Esophagus squamous epithelium (tissue), 4 donors: ENCODE measurements around the gene RABGAP1L.

Experiments
- POLR2A ChIP-seq, 4 donors: fragments of 450-650 bp; IDR thresholded peaks; one replicate each; pipeline ENCODE4 v1.6.1; 2017; ENCODE audit warnings: antibody characterized with exemption in 4 of 4, mild to moderate bottlenecking in 4 of 4, moderate library complexity in 3 of 4
- TF ChIP-seq, protein P1 (sequence below), 6 experiments: fragments of 450-650 bp in 4 of 6; fragments of 200-600 bp in 2 of 6; sonication (generic) in 2 of 6; IDR thresholded peaks; one replicate each; pipeline ENCODE4 v1.5.1; 2016 to 2019; ENCODE audit warnings: antibody characterized with exemption in 6 of 6, mild to moderate bottlenecking in 4 of 6, moderate library complexity in 4 of 6

DNA sequence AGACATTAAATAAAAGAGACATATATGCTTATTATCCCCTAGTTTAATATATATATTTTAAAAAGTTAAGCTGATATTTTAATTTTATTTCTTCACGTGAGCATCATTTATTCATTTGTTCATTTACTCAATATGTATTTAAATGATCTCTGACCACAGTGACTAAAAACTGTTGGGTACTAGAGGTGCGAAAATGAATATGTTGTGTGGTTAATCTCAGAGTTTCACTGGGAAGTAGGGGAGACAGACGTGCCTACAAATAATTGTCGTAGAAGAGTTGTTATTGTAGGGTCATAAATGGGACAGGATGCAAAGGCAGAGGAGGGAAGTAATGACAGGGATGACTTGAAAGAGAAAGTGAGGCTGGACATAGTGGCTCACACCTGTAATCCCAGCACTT is 627.4 kb downstream of the RABGAP1L start:
- TF ChIP-seq, protein P1, sequence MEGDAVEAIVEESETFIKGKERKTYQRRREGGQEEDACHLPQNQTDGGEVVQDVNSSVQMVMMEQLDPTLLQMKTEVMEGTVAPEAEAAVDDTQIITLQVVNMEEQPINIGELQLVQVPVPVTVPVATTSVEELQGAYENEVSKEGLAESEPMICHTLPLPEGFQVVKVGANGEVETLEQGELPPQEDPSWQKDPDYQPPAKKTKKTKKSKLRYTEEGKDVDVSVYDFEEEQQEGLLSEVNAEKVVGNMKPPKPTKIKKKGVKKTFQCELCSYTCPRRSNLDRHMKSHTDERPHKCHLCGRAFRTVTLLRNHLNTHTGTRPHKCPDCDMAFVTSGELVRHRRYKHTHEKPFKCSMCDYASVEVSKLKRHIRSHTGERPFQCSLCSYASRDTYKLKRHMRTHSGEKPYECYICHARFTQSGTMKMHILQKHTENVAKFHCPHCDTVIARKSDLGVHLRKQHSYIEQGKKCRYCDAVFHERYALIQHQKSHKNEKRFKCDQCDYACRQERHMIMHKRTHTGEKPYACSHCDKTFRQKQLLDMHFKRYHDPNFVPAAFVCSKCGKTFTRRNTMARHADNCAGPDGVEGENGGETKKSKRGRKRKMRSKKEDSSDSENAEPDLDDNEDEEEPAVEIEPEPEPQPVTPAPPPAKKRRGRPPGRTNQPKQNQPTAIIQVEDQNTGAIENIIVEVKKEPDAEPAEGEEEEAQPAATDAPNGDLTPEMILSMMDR (IDR thresholded peaks at IDR 0.05): no peak
- no peak for TF ChIP-seq POLR2A (IDR thresholded peaks at IDR 0.05)
